OCI-LY3 (cell line): ENCODE measurements around the gene AFF1.

Experiments used
- CTCF ChIP-seq: fragments of 200-600, 300-600 bp; sonication (generic); IDR thresholded peaks from 2 replicates; pipeline ENCODE4 v1.5.1; 2014; ENCODE audit warnings: antibody characterized with exemption, low read length, low read depth
- EZH2phosphoT487 ChIP-seq: fragments of 200-600 bp; shearing (Covaris generic); IDR thresholded peaks from 2 replicates; pipeline ENCODE4 v1.6.1; 2018; ENCODE audit warnings: antibody characterized with exemption, mixed run types, low read depth

- TF ChIP-seq CTCF = no peak
- TF ChIP-seq EZH2phosphoT487 = no peak
These were observed 231.1 kb downstream of the AFF1 start for GRCh38 chr4:87165892-87166291.
